Aorta (tissue), 5 donors: ENCODE results near the gene RNFT2. TPM values are rescaled to one million over a fixed set of nuclear protein-coding genes. Genes with fewer than 3 reads are reported as not detected.
A peak's percentile ranks its signal among the peaks of the same experiment; 100 is the strongest.

ENCODE experiments used
- ATAC-seq: fragments of 200-7000 bp; cut with Tn5 transposase; one replicate; pipeline ENCODE4 v1.9.1; 2022; ENCODE audit warnings: moderate library complexity; ENCODE audit not compliant: low FRiP score
- DNase-seq, 2 donors: peaks; one replicate each; pipeline ENCODE4 v3.0.0-alpha.2; 2020
- H3K27ac ChIP-seq, 2 donors: one replicate each; pipeline ENCODE4 v1.5.1; 2013; ENCODE audit warnings: low read length in 2 of 2, mild to moderate bottlenecking in 2 of 2, moderate library complexity in 2 of 2, control low read depth in 1 of 2, inconsistent platforms in 1 of 2, low read depth in 1 of 2
- H3K27me3 ChIP-seq, 2 donors: one replicate each; pipeline ENCODE4 v1.6.1; 2013; ENCODE audit warnings: control low read depth in 1 of 2, low read length in 1 of 2, mild to moderate bottlenecking in 1 of 2, moderate library complexity in 1 of 2; ENCODE audit not compliant: insufficient read depth in 2 of 2, control insufficient read depth in 1 of 2
- H3K36me3 ChIP-seq, 2 donors: one replicate each; pipeline ENCODE4 v1.6.1; 2013; ENCODE audit warnings: control low read depth in 1 of 2, low read length in 1 of 2, mild to moderate bottlenecking in 1 of 2; ENCODE audit not compliant: insufficient read depth in 2 of 2, control insufficient read depth in 1 of 2
- H3K4me1 ChIP-seq, 2 donors: one replicate each; pipeline ENCODE4 v1.6.1; 2013; ENCODE audit warnings: low read length in 2 of 2, control low read depth in 1 of 2, mild to moderate bottlenecking in 1 of 2, moderate library complexity in 1 of 2; ENCODE audit not compliant: insufficient read depth in 2 of 2, control insufficient read depth in 1 of 2
- H3K4me3 ChIP-seq, 2 donors: one replicate each; pipeline ENCODE4 v1.5.1; 2013; ENCODE audit warnings: low read length in 2 of 2, control low read depth in 1 of 2, mild to moderate bottlenecking in 1 of 2
- H3K9me3 ChIP-seq: one replicate; pipeline ENCODE4 v1.6.1; 2013; ENCODE audit warnings: mild to moderate bottlenecking, low read length; ENCODE audit not compliant: control insufficient read depth
- WGBS, 2 donors: extraction: QIAGEN DNeasy Blood & Tissue Kit; methylation state at CpG; one replicate each; pipeline ENCODE4 v1.1.7; 2013; 5-methylcytosine and 5-hydroxymethylcytosine counted together
- intact Hi-C, 2 donors: fragments of 100-400 bp; cut with DNase I; formaldehyde crosslinking; loops; one replicate each; pipeline versions ENCODE4 v1.14.2 to v1.15.0; 2022
- polyA plus RNA-seq, 2 donors: library from polyadenylated mRNA; stranded (reverse); fragments of 200-250 nt; gene quantifications; one replicate each; pipeline ENCODE4 v1.2.3, GENCODE V29; 2013
- total RNA-seq, 2 donors: library from RNA; stranded (reverse); fragmentation: NEBNext Ultra II Directional; extraction: Animal tissue kit (Norgen Biotek cat#: 25700); gene quantifications; one replicate each; pipeline ENCODE4 v1.2.1, GENCODE V29; 2021
- donor health status: healthy with polysubstance abuse.
- donor health status: Bipolar disorder and iron deficiency.
- donor health status: DM: no; HTN: no; CAD: no.
- donor health status: DM: no; HTN: no; CAD: no.
- donor health status: DM: yes; HTN: yes; CAD: no.

RNFT2 gene
- total and polyA plus RNA-seq, 4 donors, result 1.6 to 3.1 (median 2.4) TPM

DNA sequence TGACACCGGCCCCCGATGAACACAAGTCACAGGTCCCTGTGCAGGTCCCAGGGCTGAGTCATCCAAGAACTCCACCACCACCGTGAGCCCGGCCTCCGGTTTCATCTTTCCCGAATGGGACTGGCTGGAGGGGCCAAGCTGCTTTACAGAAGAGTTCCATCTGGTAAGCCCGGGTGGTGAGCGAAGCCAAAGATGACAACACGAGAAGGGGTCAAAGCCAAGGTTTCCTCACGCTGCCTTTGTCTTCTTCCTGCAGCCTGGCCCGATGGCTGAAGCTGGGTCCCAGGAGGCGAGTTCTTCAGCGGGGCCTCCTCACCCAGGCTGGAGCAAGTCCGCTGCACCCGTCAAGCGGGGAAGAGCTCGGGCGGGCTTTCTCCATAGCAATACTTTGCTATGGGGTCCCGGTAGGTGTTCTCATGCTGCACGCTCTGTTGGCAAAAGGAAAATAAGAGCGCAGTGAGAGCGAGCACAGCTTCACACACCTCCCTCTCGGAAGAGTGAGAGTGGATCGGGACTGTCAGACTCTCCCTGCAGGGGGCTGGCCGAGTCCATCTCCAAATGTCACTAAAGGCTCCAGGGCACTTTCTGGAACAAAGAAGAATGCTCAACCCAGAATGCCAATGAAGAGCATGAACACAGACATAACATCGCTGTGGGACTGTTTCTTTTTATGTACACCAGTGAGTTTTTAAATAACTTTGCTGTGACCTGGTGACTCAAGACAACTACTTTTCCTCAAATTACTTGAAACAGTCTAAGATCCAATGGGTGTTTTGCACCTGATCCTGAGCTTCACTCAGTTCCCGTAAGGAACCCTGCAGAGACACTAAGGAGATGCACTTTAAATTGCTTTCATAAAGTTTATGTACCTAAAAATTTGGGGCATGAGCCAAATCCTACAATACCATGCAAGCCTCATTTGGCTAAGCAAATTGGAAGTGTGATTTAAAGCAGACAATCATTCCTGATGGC, 20.4 kb upstream of the RNFT2 start:
- intact Hi-C loops, result no loop called here
- DNase-seq, result peak; percentile 74 to 83
- no peaks in the 10 kb centered on the region for H3K4me1 ChIP-seq
- H3K9me3 ChIP-seq, result no peaks in the 10 kb centered on the region
- WGBS, 2 donors, result 49 to 53% methylated on average over 27 of the region's 27 CpGs
- H3K4me3 ChIP-seq, result no peak overlapping the region
- peak; percentile 78 for ATAC-seq
- H3K27me3 ChIP-seq, result no peaks in the 10 kb centered on the region
- H3K36me3 ChIP-seq, result peaks cover 0 to 5% of the 10 kb centered on the region in 2 donors
- no peak overlapping the region for H3K27ac ChIP-seq

DNA sequence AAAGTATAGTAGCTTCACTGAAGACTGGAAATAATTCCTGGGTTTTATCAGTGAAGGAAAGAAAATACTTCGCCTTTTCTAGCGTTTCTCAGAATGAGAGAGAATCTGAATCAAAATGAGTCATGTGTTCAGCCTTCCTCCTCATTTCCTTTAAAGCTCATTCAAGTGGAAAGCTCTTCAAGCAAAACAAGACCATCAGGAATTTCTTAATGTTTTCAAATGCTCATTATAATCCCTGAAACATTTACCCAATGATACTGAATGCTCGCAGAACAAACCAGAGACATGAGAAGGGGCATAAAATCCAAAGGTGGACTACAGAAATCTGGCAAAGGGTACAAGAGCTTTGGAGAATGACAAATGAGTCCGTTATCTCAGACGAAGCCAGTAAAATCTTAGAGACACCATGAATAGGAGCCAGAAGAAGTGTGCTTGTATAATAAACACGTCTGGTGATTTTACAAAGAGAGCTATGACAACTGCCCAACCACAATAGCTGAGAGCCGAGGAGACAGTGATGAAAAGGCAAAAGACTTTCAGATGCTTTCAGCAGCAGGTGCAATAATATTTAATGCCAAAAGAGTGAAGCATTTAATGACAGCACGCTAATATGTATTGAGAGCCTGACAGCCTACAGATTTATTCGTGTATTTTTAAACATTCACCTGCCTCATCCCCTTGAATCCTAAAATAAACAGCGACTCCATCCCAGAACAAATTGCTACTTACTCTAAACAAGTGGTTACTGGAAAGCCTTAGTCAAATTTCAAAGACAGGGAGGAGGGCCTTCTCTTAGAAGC, 19.3 kb upstream of the RNFT2 start:
- DNase-seq (no peak), ATAC-seq (peak; percentile 36)
- no peaks in the 10 kb centered on the region for H3K27me3 ChIP-seq
- H3K9me3 ChIP-seq, result no peaks in the 10 kb centered on the region
- intact Hi-C loops, result no loop called here
- WGBS, 2 donors, result 51 to 57% methylated on average over 10 of the region's 10 CpGs
- H3K27ac ChIP-seq, result no peak overlapping the region
- no peaks in the 10 kb centered on the region for H3K4me1 ChIP-seq
- peaks cover 0 to 5% of the 10 kb centered on the region in 2 donors for H3K36me3 ChIP-seq
- H3K4me3 ChIP-seq, result no peak overlapping the region

DNA sequence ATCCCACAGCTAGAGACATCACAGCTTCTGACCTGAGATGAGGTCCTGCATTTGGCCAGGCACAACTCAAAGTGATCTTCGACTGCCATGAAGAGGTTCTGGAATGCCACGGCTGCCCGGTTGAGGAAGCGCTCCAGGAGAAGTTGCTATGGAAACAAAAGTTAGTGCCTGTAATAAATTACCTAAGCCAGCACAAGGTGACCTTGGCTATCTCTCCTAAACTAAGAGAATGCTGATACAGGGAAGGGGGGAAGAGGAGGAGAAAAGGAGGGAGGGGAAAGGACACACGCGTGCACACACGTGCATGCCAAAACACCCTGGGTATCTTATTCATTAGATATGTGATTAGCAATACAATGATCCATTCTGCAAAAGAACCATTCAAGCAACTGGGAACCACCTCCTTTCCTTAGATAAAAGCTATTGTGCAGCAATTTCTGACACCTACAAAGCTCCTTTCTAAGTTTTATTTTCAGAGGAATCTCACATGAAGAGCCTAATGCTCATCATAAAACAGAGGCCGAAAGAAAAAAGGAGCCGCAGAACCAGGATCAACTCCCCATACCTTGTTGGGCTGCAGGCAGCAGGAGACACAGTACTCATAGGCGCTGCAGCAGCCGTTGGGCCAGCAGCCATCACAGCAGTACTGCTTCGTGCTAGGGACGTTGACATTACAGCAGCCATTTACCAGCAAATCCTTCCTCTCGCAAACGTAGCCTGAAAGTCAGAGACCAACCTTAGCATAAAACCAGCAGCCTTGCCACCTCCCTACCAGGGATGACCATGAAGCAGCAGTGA, 18.2 kb upstream of the RNFT2 start:
- no peak overlapping the region for H3K27ac ChIP-seq

DNA sequence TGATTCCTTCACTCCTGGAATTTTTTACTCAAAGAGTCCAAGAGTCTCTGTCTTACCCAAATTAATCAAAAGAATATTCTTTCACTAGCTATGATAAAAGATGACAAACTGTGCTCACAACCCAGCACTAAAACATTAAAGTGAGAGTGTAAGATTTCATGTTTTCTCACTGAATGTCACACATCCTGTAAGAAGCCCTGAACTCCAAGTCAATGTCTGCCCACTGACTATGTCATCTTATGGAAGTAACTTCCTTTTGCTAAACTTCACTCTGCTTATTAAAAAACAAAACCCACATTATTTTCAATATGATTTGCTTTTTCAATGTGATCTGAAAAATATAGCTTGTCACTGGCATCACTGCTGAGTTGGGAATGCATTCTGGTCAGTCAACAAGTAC, 15.9 kb upstream of the RNFT2 start:
- ATAC-seq (no peak), DNase-seq (no peak)
- no peaks in the 10 kb centered on the region for H3K9me3 ChIP-seq
- H3K27ac ChIP-seq, result no peak overlapping the region
- intact Hi-C loops, result no loop called here
- no peaks in the 10 kb centered on the region for H3K27me3 ChIP-seq
- H3K4me1 ChIP-seq, result no peaks in the 10 kb centered on the region
- no peak overlapping the region for H3K4me3 ChIP-seq
- peaks cover 0 to 2% of the 10 kb centered on the region in 2 donors for H3K36me3 ChIP-seq

More for the DNA sequence above, 18.2 kb upstream of the RNFT2 start:
- WGBS, 2 donors, result 88 to 89% methylated on average over 15 of the region's 15 CpGs
- DNase-seq (no peak), ATAC-seq (no peak)
- no peak overlapping the region for H3K4me3 ChIP-seq
- H3K36me3 ChIP-seq, result peaks cover 0 to 5% of the 10 kb centered on the region in 2 donors
- intact Hi-C loops, result no loop called here
- H3K9me3 ChIP-seq, result no peaks in the 10 kb centered on the region
- H3K4me1 ChIP-seq, result no peaks in the 10 kb centered on the region
- H3K27me3 ChIP-seq, result no peaks in the 10 kb centered on the region

DNA sequence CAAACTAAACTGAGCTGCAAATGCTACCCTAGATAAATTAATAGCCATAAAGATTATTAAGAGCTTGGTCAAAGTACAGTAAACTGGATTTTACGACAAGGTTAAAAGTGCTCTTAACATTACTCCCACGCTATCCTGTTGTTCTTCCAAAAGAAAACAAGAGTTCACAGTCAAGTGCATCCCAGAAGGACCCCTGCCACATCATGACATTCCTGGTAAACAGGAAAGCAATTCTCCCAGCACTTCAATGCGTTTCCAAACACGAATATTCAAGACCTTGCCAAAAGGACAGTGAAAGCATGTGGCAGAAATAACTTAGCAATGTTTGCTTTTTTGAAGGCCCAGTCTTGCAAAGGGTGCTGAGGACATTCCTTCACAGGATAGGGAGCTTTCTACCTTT, 11.4 kb upstream of the RNFT2 start:
- DNase-seq (no peak), ATAC-seq (no peak)
- 41 to 42% methylated on average over 4 of the region's 4 CpGs for WGBS, 2 donors
- Histone ChIP-seq H3K27me3 (no peaks in the 10 kb centered on the region), H3K4me1 (no peaks in the 10 kb centered on the region), H3K27ac (no peak overlapping the region), H3K4me3 (no peak overlapping the region), H3K36me3 (peaks cover 0 to 2% of the 10 kb centered on the region in 2 donors), H3K9me3 (no peaks in the 10 kb centered on the region)
- intact Hi-C loops, result no loop called here

DNA sequence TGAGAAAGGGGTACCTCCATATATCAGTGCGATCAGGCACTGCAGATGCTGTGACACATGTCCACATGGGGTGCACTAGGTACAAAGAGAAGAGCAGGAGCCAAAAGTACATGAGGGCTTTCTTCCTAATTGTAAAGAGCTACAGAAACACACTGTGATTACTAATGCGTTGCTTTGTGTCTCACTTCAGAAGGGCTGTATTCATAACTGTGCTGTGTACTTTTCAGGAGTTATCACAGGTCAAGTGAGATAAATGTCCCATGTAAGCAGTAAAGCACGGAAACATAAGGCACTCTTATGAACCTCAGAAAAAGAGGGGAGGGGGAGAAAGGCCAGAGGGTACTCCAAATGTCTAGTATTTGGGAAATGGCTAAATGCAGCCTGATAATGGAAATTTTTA, 10.9 kb upstream of the RNFT2 start:
- H3K4me3 ChIP-seq, result no peak overlapping the region
- no peak overlapping the region for H3K27ac ChIP-seq
- no peaks in the 10 kb centered on the region for H3K4me1 ChIP-seq
- no peaks in the 10 kb centered on the region for H3K27me3 ChIP-seq
- ATAC-seq (no peak), DNase-seq (no peak)
- no peaks in the 10 kb centered on the region for H3K9me3 ChIP-seq
- WGBS, 2 donors, result 92 to 95% methylated on average over 3 of the region's 3 CpGs
- H3K36me3 ChIP-seq, result no peaks in the 10 kb centered on the region
- intact Hi-C loops, result no loop called here

DNA sequence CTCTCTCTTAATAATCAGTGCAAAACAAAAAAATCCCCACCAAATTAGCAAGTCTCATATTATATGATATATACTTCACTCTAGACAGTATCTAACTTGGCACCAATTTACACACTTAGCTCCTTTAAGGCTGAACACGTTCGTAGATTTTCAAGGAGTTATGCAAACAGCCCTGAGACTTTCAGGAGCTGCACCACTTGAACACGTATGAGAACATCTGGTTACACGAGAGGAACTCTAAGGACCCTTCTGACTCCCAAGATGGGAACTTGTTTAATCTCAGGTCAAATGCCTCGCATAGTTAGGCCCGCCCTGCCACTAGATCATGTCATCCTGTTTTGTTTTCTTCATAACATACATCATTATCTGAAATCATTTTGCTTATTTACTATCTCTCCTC, 10.2 kb upstream of the RNFT2 start:
- H3K27me3 ChIP-seq, result no peaks in the 10 kb centered on the region
- no peaks in the 10 kb centered on the region for H3K4me1 ChIP-seq
- H3K27ac ChIP-seq, result no peak overlapping the region
- H3K9me3 ChIP-seq, result no peaks in the 10 kb centered on the region
- DNase-seq (no peak), ATAC-seq (no peak)
- no peaks in the 10 kb centered on the region for H3K36me3 ChIP-seq
- intact Hi-C loops, result no loop called here
- WGBS, 2 donors, result 67 to 69% methylated on average over 6 of the region's 6 CpGs
- no peak overlapping the region for H3K4me3 ChIP-seq

DNA sequence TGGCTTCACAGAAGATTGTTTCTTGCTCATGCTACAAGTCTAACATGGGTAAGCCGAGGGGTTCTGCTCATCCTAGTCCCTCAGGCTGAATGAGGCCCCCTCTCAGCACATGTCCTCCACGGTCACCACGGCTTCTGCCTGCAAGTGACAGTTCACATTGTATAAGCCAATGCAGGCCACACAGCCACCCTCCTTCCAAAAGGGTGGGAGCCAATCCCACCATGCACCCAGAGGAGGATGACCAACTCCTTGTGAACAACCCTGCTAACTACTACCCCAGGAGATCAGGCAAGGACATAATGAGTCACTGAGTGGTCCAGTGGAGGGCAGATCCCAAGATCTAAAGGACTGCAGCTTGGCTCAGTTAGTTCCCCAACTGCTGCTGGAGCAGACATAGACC, 6.3 kb upstream of the RNFT2 start:
- WGBS, 2 donors, result 91 to 95% methylated on average over 3 of the region's 3 CpGs
- no peak overlapping the region for H3K4me3 ChIP-seq
- no peak for DNase-seq
- H3K27ac ChIP-seq, result no peak overlapping the region
- H3K4me1 ChIP-seq, result no peaks in the 10 kb centered on the region
- no peak for ATAC-seq
- no peaks in the 10 kb centered on the region for H3K27me3 ChIP-seq
- no peaks in the 10 kb centered on the region for H3K9me3 ChIP-seq
- intact Hi-C loops, result no loop called here
- H3K36me3 ChIP-seq, result no peaks in the 10 kb centered on the region
